Measurements from ENCODE around the gene FOXL3. TPM values are rescaled to one million over a fixed set of nuclear protein-coding genes. Genes with fewer than 3 reads are reported as not detected.

Gene FOXL3
- total and polyA plus RNA-seq, 4 donors, result not detected

DNA sequence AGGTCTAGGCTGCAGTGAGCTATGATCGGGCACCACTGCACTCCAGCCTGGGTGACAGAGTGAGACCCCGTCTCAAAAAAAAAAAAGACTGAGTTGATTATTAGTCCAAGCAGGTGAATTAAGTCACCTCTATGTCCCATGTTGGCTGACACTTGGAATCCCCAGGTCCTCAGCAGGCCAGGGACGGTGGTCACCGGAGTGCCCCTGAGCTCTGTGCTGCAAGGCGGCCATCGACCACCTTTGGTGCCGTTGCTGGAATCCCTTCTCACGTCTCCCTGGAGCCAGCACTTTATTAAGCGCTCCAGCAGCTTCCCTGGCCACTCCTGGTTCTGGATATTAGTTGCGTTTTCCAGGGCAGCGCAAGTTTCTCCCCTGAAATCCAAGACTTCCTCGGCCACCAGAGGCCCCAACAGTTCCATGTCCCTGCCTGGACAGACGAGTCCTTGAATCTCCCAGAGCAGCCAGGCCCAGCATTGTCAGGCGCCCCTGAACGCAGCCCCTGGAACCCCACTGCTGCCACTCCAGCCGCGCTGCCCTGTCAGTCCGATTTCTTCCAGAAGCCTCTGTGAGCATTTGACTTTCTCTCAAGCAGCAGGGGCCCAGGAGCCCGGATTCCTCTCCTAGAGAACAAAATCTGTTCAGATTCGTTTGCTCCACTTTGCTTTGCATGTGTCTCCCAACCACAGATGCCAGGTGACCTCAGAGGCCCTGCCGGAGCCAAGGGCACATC is 38.4 kb upstream of the FOXL3 start:
- Histone ChIP-seq H3K27me3 (ENCODE audit: control insufficient read depth in 4 of 4, insufficient read depth in 4 of 4, low read length in 3 of 4) (no peaks in the 10 kb centered on the region), H3K36me3 (ENCODE audit: control insufficient read depth in 4 of 4, insufficient read depth in 3 of 4, low read depth in 1 of 4, low read length in 3 of 4) (peaks cover 20 to 73% (median 38%) of the 10 kb centered on the region in 4 donors), H3K9ac (ENCODE audit: low read depth in 1 of 2, low read length in 2 of 2) (no peak overlapping the region), H3K9me3 (ENCODE audit: control insufficient read depth in 4 of 4, low read length in 3 of 4) (no peaks in the 10 kb centered on the region), H3K27ac (ENCODE audit: low read depth in 1 of 2, low read length in 2 of 2) (no peak overlapping the region), H3K4me1 (ENCODE audit: control insufficient read depth in 4 of 4, insufficient read depth in 4 of 4, low read length in 3 of 4) (no peaks in the 10 kb centered on the region), H3K4me3 (ENCODE audit: low read depth in 1 of 3, low read length in 3 of 3) (no peak overlapping the region)
- DNase-seq (ENCODE audit: low spot score), result no peak
- no peak for TF ChIP-seq RXRA (IDR thresholded peaks at IDR 0.05)
- no peak for TF ChIP-seq TAF1 (conservative IDR thresholded peaks at IDR 0.05)
- TF ChIP-seq FOXA1 (IDR thresholded peaks at IDR 0.05), result no peak
- no peak for TF ChIP-seq CTCF (IDR thresholded peaks at IDR 0.05; ENCODE audit: low read depth, low read length, missing input control)
- TF ChIP-seq, protein P1, sequence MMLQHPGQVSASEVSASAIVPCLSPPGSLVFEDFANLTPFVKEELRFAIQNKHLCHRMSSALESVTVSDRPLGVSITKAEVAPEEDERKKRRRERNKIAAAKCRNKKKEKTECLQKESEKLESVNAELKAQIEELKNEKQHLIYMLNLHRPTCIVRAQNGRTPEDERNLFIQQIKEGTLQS (IDR thresholded peaks at IDR 0.05), result no peak
- no peak for TF ChIP-seq MAX (IDR thresholded peaks at IDR 0.05)
- TF ChIP-seq, protein P2, sequence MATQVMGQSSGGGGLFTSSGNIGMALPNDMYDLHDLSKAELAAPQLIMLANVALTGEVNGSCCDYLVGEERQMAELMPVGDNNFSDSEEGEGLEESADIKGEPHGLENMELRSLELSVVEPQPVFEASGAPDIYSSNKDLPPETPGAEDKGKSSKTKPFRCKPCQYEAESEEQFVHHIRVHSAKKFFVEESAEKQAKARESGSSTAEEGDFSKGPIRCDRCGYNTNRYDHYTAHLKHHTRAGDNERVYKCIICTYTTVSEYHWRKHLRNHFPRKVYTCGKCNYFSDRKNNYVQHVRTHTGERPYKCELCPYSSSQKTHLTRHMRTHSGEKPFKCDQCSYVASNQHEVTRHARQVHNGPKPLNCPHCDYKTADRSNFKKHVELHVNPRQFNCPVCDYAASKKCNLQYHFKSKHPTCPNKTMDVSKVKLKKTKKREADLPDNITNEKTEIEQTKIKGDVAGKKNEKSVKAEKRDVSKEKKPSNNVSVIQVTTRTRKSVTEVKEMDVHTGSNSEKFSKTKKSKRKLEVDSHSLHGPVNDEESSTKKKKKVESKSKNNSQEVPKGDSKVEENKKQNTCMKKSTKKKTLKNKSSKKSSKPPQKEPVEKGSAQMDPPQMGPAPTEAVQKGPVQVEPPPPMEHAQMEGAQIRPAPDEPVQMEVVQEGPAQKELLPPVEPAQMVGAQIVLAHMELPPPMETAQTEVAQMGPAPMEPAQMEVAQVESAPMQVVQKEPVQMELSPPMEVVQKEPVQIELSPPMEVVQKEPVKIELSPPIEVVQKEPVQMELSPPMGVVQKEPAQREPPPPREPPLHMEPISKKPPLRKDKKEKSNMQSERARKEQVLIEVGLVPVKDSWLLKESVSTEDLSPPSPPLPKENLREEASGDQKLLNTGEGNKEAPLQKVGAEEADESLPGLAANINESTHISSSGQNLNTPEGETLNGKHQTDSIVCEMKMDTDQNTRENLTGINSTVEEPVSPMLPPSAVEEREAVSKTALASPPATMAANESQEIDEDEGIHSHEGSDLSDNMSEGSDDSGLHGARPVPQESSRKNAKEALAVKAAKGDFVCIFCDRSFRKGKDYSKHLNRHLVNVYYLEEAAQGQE (IDR thresholded peaks at IDR 0.05), result no peak
- no peak for TF ChIP-seq GABPA (IDR thresholded peaks at IDR 0.05 in 1 of 2, conservative IDR thresholded peaks at IDR 0.05 in 1 of 2)
- TF ChIP-seq HNF4G (IDR thresholded peaks at IDR 0.05), result no peak
- TF ChIP-seq SP1 (IDR thresholded peaks at IDR 0.05), result no peak
- WGBS, result 93% methylated on average over 21 of the region's 21 CpGs

GRCh38 chr7:252216-252965 is 37.6 kb upstream of the FOXL3 start:
- Histone ChIP-seq H3K27me3 (ENCODE audit: control insufficient read depth in 4 of 4, insufficient read depth in 4 of 4, low read length in 3 of 4) (no peaks in the 10 kb centered on the region), H3K27ac (ENCODE audit: low read depth in 1 of 2, low read length in 2 of 2) (no peak overlapping the region), H3K9me3 (ENCODE audit: control insufficient read depth in 4 of 4, low read length in 3 of 4) (no peaks in the 10 kb centered on the region), H3K4me3 (ENCODE audit: low read depth in 1 of 3, low read length in 3 of 3) (no peak overlapping the region), H3K36me3 (ENCODE audit: control insufficient read depth in 4 of 4, insufficient read depth in 3 of 4, low read depth in 1 of 4, low read length in 3 of 4) (peaks cover 24 to 74% (median 38%) of the 10 kb centered on the region in 4 donors), H3K9ac (ENCODE audit: low read depth in 1 of 2, low read length in 2 of 2) (no peak overlapping the region), H3K4me1 (ENCODE audit: control insufficient read depth in 4 of 4, insufficient read depth in 4 of 4, low read length in 3 of 4) (no peaks in the 10 kb centered on the region)
- WGBS, result 94% methylated on average over 29 of the region's 29 CpGs
- no peak for TF ChIP-seq NR2F2 (IDR thresholded peaks at IDR 0.05)
- no peak for TF ChIP-seq YY1 (IDR thresholded peaks at IDR 0.05)
- TF ChIP-seq, protein P2 (IDR thresholded peaks at IDR 0.05), result no peak
- TF ChIP-seq MAX (IDR thresholded peaks at IDR 0.05), result no peak
- TF ChIP-seq TAF1 (conservative IDR thresholded peaks at IDR 0.05), result no peak
- TF ChIP-seq JUND (IDR thresholded peaks at IDR 0.05), result no peak
- no peak for TF ChIP-seq EGR1 (IDR thresholded peaks at IDR 0.05; ENCODE audit: low read depth in 2 of 2)
- TF ChIP-seq CTCF (IDR thresholded peaks at IDR 0.05; ENCODE audit: low read depth, low read length, missing input control), result no peak
- TF ChIP-seq HNF4G (IDR thresholded peaks at IDR 0.05), result no peak
- no peak for TF ChIP-seq RAD21 (IDR thresholded peaks at IDR 0.05)
- TF ChIP-seq GABPA (IDR thresholded peaks at IDR 0.05 in 1 of 2, conservative IDR thresholded peaks at IDR 0.05 in 1 of 2), result no peak
- TF ChIP-seq FOXA2 (IDR thresholded peaks at IDR 0.05), result no peak
- TF ChIP-seq HNF4A (conservative IDR thresholded peaks at IDR 0.05), result no peak
- no peak for TF ChIP-seq SP1 (IDR thresholded peaks at IDR 0.05)
- TF ChIP-seq FOXA1 (IDR thresholded peaks at IDR 0.05), result no peak
- DNase-seq (ENCODE audit: low spot score), result no peak

Measured in liver (tissue), 9 donors.